Adrenal gland (tissue), 5 donors: ENCODE measurements around the gene ROR2.

Source experiments
- POLR2A ChIP-seq, 2 donors: fragments of 450-650 bp; IDR thresholded peaks; one replicate each; pipeline ENCODE4 v1.6.1; 2017; ENCODE audit warnings: antibody characterized with exemption in 2 of 2, mild to moderate bottlenecking in 2 of 2, moderate library complexity in 1 of 2
- TF ChIP-seq, protein P1 (sequence below), 6 experiments: fragments of 450-650 bp in 4 of 6; fragments of 200-600 bp in 2 of 6; sonication (generic) in 1 of 6; IDR thresholded peaks; 1 replicate in 5 of 6; 2 replicates in 1 of 6; pipeline versions ENCODE4 v1.5.1 to v1.8.0; 2016 to 2021; ENCODE audit warnings: antibody characterized with exemption in 6 of 6, mild to moderate bottlenecking in 2 of 6, moderate library complexity in 1 of 6
- donor health status: DM: no; HTN: no; CAD: no.

DNA sequence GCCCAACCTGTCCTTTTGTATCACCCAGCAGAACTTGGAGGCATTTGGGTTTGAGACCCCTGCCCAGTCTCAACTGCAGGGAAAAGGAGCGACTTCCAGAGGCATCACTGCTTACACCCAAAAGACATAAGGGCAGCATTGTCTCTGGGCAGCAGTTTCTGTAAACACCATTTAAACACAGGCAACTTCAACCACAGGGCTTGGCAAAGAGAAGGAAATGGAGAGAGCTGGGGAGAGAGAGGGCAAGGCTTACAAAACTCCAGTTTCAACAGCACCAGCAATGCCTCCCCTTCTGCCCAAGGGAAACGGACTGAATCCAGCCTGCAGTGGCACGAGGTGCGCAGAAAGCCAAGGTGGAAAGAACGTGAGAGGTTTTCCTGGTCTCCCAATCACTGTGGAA is 147.6 kb downstream of the ROR2 start:
- TF ChIP-seq POLR2A (IDR thresholded peaks at IDR 0.05): no peak
- TF ChIP-seq, protein P1, sequence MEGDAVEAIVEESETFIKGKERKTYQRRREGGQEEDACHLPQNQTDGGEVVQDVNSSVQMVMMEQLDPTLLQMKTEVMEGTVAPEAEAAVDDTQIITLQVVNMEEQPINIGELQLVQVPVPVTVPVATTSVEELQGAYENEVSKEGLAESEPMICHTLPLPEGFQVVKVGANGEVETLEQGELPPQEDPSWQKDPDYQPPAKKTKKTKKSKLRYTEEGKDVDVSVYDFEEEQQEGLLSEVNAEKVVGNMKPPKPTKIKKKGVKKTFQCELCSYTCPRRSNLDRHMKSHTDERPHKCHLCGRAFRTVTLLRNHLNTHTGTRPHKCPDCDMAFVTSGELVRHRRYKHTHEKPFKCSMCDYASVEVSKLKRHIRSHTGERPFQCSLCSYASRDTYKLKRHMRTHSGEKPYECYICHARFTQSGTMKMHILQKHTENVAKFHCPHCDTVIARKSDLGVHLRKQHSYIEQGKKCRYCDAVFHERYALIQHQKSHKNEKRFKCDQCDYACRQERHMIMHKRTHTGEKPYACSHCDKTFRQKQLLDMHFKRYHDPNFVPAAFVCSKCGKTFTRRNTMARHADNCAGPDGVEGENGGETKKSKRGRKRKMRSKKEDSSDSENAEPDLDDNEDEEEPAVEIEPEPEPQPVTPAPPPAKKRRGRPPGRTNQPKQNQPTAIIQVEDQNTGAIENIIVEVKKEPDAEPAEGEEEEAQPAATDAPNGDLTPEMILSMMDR (IDR thresholded peaks at IDR 0.05): no peak
